ENCODE measurements around the gene PET117. TPM values are rescaled to one million over a fixed set of nuclear protein-coding genes. Genes with fewer than 3 reads are reported as not detected.
"Not testable (repeated sequence)": the region's sequence is repeated elsewhere in the genome, so short reads cannot be mapped to it uniquely, and the experiment has no call there.

PET117 gene, protein sequence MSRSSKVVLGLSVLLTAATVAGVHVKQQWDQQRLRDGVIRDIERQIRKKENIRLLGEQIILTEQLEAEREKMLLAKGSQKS
- 11.3 and 11.4 TPM in 2 replicates for total RNA-seq

DNA sequence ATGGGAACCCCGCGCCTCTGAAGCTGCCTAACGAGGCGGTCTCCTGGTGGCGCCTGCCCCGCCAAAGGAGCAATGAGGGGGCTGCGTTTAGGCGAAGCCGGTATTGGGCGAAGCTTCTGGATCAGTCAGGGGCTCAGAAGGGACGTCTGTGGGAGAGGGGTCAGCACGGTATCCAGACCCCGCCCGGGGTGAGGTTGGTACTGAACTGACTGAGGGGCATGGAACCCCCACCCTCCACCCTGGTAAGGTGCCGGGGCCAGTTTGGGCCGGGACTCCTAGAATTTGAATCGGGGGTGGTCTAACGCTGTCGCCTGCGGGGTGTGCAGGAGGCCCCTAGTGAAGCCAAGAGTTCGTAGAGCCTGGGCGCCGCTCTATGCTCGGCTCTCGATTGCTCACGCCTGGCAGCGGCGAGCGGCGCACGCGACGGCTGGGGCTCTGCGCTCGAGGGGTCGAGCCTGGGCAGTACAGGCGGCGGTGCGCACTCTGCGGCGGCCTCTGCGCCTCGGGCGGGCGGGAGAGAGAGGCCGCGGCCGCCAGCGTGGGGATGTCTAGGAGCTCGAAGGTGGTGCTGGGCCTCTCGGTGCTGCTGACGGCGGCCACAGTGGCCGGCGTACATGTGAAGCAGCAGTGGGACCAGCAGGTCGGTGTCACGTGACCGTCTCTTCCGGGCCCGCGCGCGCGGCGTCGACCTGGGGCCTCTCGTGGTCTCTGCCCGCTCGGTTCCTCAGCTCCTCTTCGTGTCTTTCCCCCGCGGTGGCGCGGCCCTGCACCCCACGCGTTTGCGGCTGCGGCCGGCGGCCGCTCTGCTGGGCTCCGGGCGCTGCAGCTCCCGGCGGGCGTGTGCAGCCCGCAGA lies at the start of gene PET117, which contains the start of gene KAT14:
Gene PET117 (plus strand): TSS at position 452 of the 854 bp plus-strand sequence. CDS start 93 bp downstream, at position 545.
Gene KAT14 (plus strand): TSS at position 452 of the 854 bp plus-strand sequence. CDS start 4,798 bp downstream, outside the sequence.
- TF ChIP-seq, protein P1, sequence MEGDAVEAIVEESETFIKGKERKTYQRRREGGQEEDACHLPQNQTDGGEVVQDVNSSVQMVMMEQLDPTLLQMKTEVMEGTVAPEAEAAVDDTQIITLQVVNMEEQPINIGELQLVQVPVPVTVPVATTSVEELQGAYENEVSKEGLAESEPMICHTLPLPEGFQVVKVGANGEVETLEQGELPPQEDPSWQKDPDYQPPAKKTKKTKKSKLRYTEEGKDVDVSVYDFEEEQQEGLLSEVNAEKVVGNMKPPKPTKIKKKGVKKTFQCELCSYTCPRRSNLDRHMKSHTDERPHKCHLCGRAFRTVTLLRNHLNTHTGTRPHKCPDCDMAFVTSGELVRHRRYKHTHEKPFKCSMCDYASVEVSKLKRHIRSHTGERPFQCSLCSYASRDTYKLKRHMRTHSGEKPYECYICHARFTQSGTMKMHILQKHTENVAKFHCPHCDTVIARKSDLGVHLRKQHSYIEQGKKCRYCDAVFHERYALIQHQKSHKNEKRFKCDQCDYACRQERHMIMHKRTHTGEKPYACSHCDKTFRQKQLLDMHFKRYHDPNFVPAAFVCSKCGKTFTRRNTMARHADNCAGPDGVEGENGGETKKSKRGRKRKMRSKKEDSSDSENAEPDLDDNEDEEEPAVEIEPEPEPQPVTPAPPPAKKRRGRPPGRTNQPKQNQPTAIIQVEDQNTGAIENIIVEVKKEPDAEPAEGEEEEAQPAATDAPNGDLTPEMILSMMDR (IDR thresholded peaks at IDR 0.05; ENCODE audit: insufficient read depth, low read length, poor library complexity, severe bottlenecking), result no peak
- no peaks in the 10 kb centered on the region for H3K36me3 ChIP-seq (ENCODE audit: control insufficient read depth, insufficient read depth, low read length)
- peak; percentile 43 for DNase-seq (ENCODE audit: low read depth)
- no peaks in the 10 kb centered on the region for H3K27me3 ChIP-seq (ENCODE audit: control insufficient read depth, insufficient read depth, low read length)
- peak within 1 kb of the TSS; percentile 86 for H3K4me3 ChIP-seq (ENCODE audit: low read depth, low read length)

DNA sequence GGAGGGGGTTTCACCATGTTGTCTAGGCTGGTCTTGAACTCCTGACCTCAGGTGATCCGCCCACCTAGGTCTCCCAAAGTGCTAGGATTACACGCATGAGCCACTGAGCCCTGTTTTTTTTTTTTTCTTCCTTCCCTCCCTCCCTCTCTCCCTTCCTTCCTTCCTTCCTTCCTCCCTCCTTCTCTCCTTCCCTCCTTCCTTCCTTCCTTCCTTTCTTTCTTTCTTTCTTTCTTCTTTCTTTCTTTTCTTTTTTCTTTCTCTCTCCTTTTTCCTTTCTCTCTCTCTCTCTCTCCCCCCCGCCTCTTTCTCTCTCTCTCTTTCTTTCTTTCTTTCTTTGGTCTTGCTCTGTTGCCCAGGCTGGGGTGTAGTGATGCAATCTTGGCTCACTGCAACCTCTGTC lies 49.4 kb upstream of the PET117 start:
- H3K27me3 ChIP-seq (ENCODE audit: control insufficient read depth, insufficient read depth, low read length); H3K36me3 ChIP-seq (ENCODE audit: control insufficient read depth, insufficient read depth, low read length); DNase-seq (ENCODE audit: low read depth); H3K4me3 ChIP-seq (ENCODE audit: low read depth, low read length): not testable (repeated sequence)

DNA sequence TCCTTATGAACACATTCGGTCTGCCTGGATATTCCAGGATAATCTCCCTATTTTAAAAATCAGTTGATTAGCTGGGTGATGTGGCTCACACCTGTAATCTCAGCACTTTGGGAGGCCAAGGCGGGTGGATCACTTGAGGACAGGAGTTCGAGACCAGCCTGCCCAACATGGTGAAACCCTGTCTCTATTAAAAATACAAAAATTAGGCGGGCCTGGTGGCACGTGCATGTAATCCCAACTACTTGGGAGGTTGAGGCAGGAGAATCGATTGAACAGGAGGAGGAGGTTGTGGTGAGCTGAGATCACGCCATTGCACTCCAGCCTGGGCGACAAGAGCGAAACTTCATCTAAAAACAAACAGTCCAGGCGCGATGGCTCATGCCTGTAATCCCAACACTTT lies 48.8 kb upstream of the PET117 start:
- H3K36me3 ChIP-seq (ENCODE audit: control insufficient read depth, insufficient read depth, low read length); H3K27me3 ChIP-seq (ENCODE audit: control insufficient read depth, insufficient read depth, low read length); DNase-seq (ENCODE audit: low read depth); H3K4me3 ChIP-seq (ENCODE audit: low read depth, low read length): not testable (repeated sequence)

DNA sequence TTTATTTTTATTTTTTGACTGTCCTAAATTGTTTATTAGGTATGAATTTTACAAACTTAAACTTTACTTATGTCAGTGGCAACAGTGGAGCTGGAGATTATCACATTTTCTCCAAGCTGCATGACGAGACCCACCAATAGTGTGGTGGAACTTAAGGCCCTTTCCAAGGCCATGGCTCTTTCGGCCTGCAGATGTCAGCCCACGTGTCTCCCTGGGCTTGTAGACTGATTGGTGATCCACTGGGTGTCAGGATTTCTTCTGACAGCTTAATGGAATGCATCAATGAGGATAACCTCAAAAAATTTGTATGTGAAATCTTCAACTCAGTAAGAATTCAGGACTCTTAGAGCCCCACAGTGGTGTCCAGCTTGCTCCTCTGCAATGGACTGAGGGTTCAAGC lies 47.6 kb upstream of the PET117 start:
- Histone ChIP-seq H3K27me3 (ENCODE audit: control insufficient read depth, insufficient read depth, low read length) (peaks cover 2% of the 10 kb centered on the region), H3K36me3 (ENCODE audit: control insufficient read depth, insufficient read depth, low read length) (no peaks in the 10 kb centered on the region), H3K4me3 (ENCODE audit: low read depth, low read length) (no peak overlapping the region)
- DNase-seq (ENCODE audit: low read depth), result no peak
- TF ChIP-seq, protein P1 (IDR thresholded peaks at IDR 0.05; ENCODE audit: insufficient read depth, low read length, poor library complexity, severe bottlenecking), result no peak

DNA sequence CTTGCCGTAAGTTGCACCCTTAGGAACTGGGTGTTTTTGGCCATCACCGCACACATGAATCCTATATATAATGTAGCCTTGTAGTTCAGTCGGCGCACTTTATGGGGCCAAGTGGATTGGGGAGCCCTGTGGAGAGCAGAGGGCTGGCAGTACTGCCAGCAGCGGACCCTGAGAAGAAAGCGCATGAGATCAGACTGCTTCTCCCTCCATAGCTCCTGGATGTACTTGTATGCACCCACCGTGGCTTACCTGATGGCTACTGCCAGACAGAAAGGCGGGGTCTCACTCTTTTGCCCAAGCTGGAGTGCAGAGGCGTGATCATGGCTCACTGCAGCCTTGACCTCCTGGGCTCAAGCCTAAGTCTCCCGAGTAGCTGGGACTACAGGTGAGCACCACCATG lies 47.2 kb upstream of the PET117 start:
- Histone ChIP-seq H3K36me3 (ENCODE audit: control insufficient read depth, insufficient read depth, low read length) (no peaks in the 10 kb centered on the region), H3K27me3 (ENCODE audit: control insufficient read depth, insufficient read depth, low read length) (peaks cover 2% of the 10 kb centered on the region), H3K4me3 (ENCODE audit: low read depth, low read length) (no peak overlapping the region)
- DNase-seq (ENCODE audit: low read depth), result no peak
- TF ChIP-seq, protein P1 (IDR thresholded peaks at IDR 0.05; ENCODE audit: insufficient read depth, low read length, poor library complexity, severe bottlenecking), result no peak

DNA sequence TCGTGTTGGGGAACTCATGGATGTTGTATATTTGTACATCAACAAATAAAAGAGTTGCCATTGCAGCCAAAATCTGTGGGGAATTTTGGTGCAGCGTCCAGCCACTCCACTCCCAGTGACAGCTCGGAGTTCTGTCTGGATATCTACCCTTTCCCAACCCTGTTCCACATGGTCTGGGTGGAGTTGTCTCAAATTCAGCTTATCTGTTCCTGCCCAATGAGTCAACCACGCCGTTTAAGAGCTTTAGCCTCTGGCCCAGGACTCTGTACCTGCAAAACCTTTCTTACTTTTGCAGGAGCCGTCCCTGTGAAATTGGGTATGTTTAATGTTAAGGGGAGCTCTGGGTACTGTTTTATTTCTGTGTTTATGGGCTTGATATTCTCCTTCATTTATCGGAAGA lies 46.0 kb upstream of the PET117 start:
- Histone ChIP-seq H3K27me3 (ENCODE audit: control insufficient read depth, insufficient read depth, low read length) (peaks cover 2% of the 10 kb centered on the region), H3K36me3 (ENCODE audit: control insufficient read depth, insufficient read depth, low read length) (no peaks in the 10 kb centered on the region), H3K4me3 (ENCODE audit: low read depth, low read length) (no peak overlapping the region)
- TF ChIP-seq, protein P1 (IDR thresholded peaks at IDR 0.05; ENCODE audit: insufficient read depth, low read length, poor library complexity, severe bottlenecking), result no peak
- no peak for DNase-seq (ENCODE audit: low read depth)

Measured in kidney epithelial cell (primary cell).